Fibroblast of skin of abdomen (primary cell): ENCODE measurements around the gene KIAA0825.
"Not testable (repeated sequence)": the region's sequence is repeated elsewhere in the genome, so short reads cannot be mapped to it uniquely, and the experiment has no call there.

ENCODE experiments used
- DNase-seq: peaks from one replicate; pipeline ENCODE4 v3.0.0-alpha.2; 2013

KIAA0825 gene

DNA sequence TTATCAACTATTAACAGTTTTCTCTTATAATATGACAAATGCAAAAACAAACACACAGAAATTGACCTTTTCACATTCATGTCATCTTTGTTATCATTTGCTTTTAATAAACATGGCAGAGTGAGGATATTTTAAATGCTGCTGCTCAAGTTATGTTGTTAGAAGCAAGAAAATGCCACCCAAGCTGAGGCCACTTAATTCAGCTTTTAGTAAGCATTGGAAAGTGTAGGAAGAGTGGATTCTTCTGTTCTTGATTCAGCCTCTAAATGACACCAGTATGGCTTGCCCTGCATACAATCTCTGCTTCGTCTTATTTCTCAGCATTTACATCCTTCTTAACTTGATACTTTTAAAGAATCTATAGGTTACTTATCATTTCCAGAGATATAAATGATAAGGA, 456.6 kb downstream of the KIAA0825 start:
- DNase-seq, result no peak

DNA sequence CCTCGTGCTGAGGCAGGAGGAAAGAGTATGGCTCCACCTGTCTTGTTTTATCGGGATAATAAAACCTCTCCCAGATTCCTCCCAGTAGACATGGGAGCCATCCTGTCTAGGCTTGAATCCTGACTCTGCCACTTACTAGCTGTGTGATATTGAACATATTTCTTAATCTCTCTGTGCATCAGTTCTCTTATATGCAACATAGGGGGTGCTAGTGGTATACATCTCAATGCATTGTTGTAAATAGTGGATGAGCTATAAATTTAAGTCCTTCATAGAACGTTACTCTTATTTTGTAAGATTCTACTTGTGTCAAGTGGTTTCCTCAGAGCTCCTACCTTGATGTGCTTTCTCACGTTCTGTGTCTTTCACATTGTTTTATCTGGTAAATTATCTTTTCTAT, 459.3 kb downstream of the KIAA0825 start:
- DNase-seq, result no peak

DNA sequence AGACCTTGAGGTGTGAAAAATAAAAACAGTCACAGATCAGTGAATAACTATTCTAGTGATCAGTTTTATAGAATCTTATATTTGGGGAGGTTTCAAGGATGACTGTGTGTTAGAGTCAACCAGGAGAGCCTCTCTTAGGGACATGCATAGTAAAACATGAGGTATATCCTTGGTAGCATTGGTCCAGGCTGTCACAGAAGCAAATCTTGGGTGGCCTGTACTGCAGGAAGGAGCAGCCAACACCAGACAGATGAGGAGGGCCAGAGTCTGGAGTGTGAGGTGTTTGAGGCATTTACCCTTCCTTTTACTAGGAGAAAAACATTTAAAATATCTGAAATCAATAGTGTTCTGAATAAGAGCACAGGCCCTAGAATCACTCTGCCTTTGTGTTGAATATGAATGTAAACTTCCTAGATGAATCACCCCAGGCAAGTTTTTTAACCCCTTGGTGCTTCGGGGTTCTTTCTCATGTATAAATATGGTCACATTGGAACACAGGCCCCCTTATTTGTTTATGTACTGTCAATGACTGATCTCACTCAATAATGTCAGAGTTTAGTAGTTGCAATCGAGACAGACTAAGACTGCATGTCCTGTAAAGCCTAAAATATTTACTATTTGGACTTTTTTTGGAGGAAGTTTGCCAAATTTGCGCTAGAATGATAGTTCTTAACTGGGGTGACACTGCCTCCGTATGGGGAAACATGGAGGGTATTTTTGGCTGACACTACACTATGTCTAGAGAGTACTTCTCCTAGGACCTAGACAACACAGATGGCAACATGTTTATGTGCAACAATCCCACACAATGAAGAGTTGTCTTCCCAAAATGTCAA, 460.5 kb downstream of the KIAA0825 start:
- no peak for DNase-seq

DNA sequence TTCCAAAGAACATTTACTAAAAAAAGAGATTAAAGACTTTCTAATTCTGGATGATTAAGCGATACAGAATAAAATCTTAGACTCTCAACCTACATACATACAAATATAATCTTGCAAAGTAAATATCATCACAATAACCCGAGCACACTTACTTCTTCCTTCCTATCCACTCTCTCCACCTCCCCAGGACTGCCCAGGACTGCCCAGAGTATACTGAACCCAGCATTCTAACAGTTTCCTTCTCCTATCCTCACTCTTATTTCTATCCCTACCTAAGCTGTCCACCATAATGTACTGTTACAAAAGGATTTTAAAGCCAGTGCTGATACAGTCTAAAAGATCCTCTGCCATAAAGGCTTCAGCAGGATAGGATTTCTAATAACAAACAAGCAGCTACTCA, 463.7 kb downstream of the KIAA0825 start:
- no peak for DNase-seq

DNA sequence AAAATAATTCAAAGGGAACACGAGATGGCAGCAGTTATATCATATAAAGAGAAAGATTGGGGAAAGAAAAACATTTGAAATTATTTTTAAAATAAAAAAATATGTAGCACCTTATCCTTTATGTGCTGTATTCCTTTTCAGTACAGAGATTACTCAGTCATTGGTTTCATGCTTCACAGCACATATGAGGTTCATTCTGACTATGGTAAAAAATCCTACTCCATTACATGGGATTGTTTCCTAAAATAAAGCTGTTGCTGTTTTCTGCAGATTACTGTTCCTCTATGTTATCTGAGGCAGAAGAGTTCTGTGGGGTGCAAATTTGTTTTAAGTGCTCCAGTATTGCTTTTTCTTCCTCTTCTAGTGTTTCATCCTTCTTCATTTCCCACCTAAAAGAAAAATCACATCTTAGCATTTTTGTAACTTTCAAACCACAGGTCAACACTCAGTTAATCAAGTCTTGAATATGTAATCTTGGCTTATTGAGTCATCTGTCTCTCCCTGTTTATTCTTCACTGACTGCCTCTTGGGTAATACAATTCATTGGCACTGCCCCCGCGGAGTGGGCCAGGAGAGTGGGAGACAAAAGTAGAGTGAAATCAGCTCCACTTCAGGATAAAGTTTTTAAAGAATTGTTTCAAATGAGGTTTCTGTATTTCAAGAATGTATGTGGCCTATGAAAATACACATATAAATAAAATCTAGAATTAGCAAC, 464.5 kb downstream of the KIAA0825 start:
- peak; percentile 7 for DNase-seq

DNA sequence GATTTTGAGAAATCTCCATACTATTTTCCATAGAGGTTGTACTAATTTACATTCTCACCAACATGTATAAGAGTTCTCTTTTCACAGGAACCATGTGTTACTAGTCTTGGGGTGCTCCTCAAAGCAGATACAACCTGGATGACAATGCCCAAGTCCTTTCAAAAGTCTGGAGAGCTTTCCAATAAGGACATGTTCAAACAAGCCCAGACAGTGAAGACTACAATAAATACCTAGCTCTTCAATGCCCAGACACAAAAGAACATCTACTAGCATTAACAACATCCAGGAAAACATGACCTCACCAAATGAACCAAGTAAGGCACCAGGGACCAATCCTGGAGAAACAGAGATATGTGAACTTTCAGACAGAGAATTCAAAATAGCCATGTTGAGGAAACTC, 474.8 kb downstream of the KIAA0825 start:
- DNase-seq, result not testable (repeated sequence)

DNA sequence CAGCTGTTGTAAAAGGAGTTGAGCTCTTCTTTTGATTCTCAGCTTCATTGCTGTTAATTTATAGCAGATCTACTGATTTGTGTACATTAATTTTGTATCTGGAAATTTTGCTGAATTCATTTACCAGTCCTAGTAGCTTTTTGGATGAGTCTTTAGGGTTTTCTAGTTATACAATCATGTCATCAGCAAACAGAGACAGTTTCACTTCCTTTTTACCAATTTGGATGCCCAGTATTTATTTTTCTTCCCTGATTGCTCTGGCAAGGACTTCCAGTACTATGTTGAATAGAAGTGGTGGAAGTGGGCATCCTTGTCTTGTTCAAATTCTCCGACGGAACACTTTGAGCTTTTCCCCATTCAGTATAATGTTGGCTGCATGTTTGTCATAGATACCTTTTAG, 478.1 kb downstream of the KIAA0825 start:
- no peak for DNase-seq

DNA sequence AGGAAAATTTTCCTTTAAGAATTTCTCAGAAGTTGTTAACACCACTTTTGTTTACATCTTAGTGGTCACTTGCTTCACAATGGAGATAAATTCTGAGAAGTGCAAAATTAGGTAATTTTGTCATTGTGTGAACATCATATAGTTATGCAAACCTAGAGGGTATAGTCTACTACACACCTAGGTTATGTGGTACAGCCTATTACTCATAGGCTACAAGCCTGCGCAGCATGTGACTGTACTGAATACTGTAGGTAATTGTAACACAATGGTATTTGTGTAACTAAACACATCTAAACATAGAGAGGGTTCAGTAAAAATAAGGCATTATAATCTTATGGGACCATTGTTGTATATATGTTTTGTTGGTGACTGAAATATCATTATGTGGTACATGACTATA, 488.3 kb downstream of the KIAA0825 start:
- DNase-seq, result no peak

DNA sequence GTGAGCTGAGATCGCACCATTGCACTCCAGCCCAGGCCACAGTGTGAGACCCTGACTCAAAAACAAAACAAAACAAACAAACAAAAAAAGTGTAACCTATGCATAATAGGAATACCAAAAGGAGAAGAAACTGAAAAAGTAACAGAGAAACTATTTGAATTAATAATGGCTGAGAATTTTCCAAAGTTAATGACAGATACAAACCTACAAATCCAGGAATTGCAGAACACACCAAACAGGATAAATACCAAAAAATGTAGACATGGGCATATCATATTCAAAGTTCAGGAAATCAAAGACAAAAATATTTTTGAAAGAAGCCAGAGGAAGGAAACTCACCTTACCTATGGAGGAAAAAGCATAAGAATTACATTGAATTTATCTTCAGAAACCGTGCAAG, 493.3 kb downstream of the KIAA0825 start:
- no peak for DNase-seq

DNA sequence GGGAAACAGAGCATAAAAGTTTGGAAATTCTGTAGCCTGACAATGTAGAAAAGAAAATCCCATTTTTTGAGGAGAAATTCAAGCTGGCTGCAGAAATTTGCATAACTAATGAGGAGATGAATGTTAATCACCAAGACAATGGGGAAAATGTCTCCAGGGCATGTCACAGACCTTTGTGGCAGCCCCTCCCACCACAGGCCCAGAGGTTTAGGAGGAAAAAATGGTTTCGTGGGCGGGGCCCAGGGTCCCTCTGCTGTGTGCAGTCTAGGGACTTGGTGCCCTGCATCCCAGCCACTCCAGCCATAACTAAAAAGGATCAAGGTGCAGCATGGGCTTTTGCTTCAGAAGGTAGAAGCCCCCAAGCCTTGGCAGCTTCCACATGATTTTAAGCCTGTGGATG, 502.1 kb downstream of the KIAA0825 start:
- DNase-seq, result not testable (repeated sequence)

DNA sequence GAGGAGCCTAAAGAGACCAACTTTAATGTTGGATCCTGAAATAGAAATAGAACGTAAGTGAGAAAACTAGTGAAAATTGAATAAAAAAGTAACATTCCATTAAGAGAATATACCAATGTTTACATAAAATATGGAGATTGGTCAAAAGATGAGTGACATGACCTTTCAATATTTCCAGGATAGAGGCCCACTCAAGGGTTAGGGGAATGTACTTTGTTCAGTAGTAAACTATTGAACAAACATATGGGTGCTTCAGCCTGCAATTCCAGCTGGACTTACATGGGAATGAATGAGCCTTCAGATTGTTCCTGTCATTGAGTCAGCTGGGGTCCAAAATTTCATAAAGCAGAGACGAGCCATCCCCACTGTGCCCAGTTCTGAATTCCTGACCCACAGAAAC, 505.3 kb downstream of the KIAA0825 start:
- no peak for DNase-seq

DNA sequence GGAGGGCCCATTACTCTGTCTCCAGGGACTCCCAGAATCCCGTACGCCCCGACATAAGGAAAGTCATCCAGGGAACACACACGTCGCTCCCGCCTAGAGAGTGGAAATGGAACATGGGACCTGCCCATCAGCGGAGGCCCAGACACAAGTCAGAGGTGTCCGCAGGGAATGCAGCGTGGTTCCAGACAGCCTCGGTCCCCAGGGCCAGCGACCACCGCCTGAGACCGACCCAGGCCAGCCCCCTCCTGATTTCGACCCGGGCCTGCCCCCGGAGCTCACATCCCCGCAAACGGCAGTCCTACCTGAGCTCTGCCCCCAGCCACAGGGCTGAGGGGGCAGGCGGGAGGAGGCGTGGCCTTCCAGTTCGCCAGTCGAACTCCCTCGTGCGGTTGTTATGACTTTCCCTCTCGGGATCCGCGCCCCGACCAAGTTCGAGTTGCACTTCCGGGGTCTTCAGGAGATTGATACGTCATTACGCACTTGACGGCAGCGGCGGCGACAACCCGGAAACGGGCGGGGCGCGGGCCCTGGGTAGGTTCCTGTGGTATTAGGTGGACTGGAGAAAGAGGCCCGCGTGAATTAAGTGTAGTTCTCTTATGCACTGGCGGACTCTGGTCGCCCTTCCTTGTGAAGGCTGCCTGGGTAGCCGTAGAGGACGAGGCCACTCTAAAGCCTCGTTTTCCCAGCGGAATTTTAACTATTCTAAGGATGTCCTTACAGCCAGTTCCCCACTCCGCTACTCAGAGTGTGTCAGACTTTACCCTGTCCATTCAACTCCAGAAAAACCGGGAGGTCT, 507.0 kb downstream of the KIAA0825 start:
- peak; percentile 96 for DNase-seq

DNA sequence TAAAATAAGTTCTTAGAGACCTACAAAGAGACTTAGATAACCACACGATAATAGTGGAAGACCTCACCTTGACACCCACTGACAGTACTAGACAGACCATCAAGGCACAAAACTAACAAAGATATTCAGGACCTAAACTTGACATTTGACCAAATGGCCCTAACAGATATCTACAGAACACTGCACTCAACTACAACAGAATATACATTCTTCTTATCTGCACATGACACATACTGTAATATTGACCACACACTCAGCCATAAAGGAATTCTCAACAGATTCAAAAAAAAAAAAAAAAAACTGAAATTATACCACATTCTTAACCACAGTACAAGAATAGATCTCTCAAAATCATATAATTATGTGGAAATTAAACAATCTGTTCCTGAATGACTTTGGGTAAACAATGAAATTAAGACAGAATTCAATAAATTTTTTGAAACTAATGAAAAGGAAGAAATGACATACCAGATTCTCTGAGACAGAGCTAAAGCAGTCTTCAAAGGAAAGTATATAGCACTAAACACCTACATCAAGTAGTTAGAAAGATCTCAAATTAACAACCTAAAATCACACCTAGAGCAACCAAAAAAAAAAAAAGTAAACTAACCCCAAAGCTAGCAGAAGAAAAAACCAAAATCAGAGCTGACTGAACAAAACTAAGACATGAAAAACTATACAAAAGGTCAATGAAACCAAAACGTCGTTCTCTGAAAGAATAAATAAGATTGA, 514.7 kb downstream of the KIAA0825 start:
- DNase-seq, result no peak
